Measurements from ENCODE around the gene MBNL2. TPM values are rescaled to one million over a fixed set of nuclear protein-coding genes. Genes with fewer than 3 reads are reported as not detected.

Gene MBNL2
- total and polyA plus RNA-seq, 8 donors: 75.9 to 105 (median 90.5) TPM

DNA sequence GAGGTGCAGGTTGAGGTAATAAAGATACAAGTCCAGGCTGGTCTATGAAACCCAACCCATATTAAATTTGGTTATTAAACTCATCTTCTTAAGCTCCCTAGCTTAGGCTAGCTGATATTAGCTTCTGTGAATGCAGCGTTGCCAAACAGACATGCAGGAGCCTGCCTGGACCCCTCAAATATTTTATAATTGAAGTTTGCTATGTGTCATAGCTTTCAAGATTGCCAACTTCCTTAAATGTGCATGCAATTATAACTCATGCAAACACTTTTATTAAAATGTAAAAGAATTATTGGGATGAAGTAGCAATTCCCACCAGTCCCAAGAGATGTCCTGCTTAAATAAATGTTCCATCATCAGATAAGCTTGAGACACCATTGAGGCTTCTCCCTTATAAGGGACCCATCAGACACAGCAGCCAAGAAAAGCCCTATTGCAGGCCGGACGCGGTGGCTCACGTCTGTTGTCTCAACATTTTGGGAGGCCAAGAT lies 51.3 kb downstream of the MBNL2 start:
- peaks cover 0 to 13% of the 10 kb centered on the region in 2 donors for H3K36me3 ChIP-seq
- no peak for TF ChIP-seq CTCF (IDR thresholded peaks at IDR 0.05)
- intact Hi-C loops (cut with DNase I): no loop called here
- H3K27ac ChIP-seq: peak overlapping the region; percentile 11 to 58
- no peaks in the 10 kb centered on the region for H3K9me3 ChIP-seq
- peaks cover 33 to 68% of the 10 kb centered on the region in 2 donors for H3K4me1 ChIP-seq
- no peaks in the 10 kb centered on the region for H3K27me3 ChIP-seq
- ATAC-seq (no peak), DNase-seq (no peak)
- no peak overlapping the region for H3K4me3 ChIP-seq

DNA sequence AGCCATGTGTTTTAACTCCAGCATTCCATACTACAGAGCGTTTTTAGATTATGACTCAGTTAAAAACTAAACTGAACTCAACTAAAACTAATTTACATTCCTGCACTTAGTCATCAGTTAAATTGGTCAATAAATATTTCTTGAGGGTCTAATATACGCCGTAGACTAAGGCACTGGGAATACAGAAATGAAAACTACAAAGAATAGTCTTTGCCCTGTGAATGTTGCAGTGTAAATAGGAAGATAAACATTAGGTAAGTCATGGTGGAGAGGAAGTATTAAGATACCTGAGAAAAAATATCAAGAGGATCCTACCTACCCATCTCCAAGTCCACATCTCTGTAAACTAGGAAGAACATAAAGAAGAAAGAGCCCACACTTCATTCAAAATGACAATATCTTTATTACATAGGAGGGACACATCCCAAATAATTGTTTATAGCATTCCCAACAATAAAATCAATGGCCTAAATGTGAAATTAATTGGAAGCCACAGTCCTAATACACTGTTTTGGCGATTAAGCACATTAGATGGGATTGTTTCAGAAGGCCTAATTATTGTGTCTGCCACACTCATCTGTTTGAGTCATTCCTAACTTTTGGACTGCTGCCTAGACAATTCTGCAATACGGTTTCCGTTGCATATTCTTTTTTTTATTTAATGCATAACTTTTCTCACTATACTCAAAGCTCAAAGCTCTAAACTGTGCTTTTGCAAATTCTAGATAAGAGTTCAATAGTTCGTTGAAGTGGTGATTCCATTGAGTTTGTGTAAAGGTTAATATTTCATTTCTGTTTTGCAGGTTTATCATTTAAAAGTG lies 52.9 kb downstream of the MBNL2 start:
- H3K36me3 ChIP-seq: peaks cover 0 to 12% of the 10 kb centered on the region in 2 donors
- H3K4me1 ChIP-seq: peaks cover 38 to 66% of the 10 kb centered on the region in 2 donors
- TF ChIP-seq CTCF (IDR thresholded peaks at IDR 0.05): no peak
- ATAC-seq (peak; percentile 66), DNase-seq (peak in 2 of 4 donors; percentile 82 to 88)
- intact Hi-C loops (cut with DNase I): no loop called here
- H3K9me3 ChIP-seq: no peaks in the 10 kb centered on the region
- H3K4me3 ChIP-seq: no peak overlapping the region
- no peaks in the 10 kb centered on the region for H3K27me3 ChIP-seq
- H3K27ac ChIP-seq: peak overlapping the region; percentile 11 to 58

DNA sequence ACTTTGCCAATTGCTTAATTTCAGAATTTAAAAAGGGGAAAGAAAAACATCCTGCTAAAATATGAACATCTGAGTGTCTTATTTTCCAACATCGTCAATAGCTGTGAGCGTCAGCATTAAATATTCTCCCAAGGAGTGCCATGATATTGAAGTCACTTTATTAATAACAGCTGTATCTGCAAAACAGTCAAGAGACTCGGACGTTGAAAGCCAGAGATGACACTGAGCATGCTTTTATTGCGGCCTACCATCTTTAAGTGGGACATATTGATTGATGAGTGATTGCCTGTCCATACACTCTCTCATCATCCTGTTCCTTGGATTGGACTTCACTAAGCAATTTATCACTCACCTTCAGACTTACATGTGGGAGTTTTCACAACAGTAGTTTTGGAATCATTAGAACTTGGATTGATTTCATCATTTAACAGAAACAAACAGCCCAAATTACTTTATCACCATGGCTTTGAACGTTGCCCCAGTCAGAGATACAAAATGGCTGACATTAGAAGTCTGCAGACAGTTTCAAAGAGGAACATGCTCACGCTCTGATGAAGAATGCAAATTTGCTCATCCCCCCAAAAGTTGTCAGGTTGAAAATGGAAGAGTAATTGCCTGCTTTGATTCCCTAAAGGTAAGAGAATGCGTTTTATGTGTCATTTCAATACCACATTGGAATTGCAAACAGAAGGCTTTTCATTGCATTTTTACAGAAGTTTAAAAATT lies 53.8 kb downstream of the MBNL2 start:
- Histone ChIP-seq H3K4me3 (no peak overlapping the region), H3K36me3 (peaks cover 0 to 12% of the 10 kb centered on the region in 2 donors), H3K9me3 (no peaks in the 10 kb centered on the region), H3K27me3 (no peaks in the 10 kb centered on the region), H3K27ac (peak overlapping the region; percentile 11 to 58), H3K4me1 (peaks cover 38 to 75% of the 10 kb centered on the region in 2 donors)
- intact Hi-C loops (cut with DNase I): no loop called here
- DNase-seq (no peak), ATAC-seq (no peak)
- no peak for TF ChIP-seq CTCF (IDR thresholded peaks at IDR 0.05)

DNA sequence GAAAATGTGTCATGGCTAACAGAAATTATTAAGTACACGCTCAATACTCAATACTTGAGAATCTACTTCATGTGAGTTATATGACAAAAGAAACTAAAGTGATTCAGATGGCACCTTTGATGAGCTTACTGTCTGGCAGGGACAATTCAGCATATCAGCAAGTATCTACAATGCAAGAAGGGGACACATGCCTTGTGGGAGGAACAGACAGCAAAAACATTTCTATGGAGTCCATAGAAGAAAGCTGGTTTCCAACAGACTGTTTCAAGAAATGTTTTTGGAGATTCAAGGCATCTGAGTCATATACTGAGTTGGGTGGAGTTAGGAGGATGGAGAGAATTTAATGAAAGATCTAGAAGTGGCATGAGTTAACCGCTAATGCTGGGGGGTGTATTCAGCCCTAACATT lies 54.7 kb downstream of the MBNL2 start:
- Histone ChIP-seq H3K4me1 (peaks cover 38 to 77% of the 10 kb centered on the region in 2 donors), H3K4me3 (no peak overlapping the region), H3K27ac (no peak overlapping the region), H3K36me3 (peaks cover 0 to 12% of the 10 kb centered on the region in 2 donors), H3K9me3 (no peaks in the 10 kb centered on the region), H3K27me3 (no peaks in the 10 kb centered on the region)
- ATAC-seq (no peak), DNase-seq (no peak)
- intact Hi-C loops (cut with DNase I): no loop called here
- TF ChIP-seq CTCF (IDR thresholded peaks at IDR 0.05): no peak
